Measurements from ENCODE around the gene BACH2.
"Not testable (repeated sequence)": the region's sequence is repeated elsewhere in the genome, so short reads cannot be mapped to it uniquely, and the experiment has no call there.

The BACH2 gene

DNA sequence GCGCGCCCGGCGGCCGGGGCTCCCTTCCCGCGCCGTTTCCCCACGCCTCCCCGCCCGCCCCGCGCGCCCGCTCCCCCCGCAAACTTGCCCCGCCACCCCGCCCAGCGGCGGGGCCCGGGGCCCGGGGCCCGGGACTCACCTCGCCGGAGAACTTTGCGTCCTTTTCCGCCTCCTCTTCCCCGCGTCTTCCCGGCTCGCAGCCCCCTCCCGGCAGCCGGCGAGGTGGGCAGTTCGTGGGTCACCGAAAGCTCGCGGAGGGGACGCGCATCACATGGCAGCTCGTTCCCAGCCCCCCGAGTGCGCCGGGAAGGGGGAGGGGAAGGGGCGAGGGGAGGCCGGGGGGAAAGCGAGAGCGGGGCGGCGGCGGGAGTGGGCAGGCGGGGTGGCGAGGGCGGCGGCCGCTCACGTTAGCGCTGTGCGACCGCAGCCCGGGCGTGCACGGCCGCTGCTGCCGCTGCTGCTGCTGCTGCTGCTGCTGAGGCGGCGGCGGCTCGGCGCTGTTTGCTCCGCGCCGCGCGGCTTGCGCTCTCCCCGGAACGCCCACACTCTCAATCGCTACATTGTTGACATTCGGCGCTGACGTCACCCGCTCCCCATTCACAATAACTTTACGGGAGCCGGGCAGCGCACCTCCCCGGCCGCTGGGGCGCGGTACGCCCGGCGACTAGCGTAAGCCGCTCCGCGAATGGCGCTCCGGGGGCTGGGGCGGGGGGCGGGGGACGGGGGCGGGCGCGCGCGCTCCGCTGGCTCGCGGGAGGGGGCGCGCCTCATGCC lies at the start of gene BACH2:
TSS of gene BACH2 (minus strand) at position 503 of the 774 bp plus-strand sequence. CDS start 287,999 bp downstream, outside the sequence.
- peak; percentile 93 for DNase-seq (ENCODE audit: low read depth)

- no peak for DNase-seq (ENCODE audit: low read depth)
Measured at GRCh38 chr6:90343576-90343975, 46.9 kb upstream of the BACH2 start.

DNA sequence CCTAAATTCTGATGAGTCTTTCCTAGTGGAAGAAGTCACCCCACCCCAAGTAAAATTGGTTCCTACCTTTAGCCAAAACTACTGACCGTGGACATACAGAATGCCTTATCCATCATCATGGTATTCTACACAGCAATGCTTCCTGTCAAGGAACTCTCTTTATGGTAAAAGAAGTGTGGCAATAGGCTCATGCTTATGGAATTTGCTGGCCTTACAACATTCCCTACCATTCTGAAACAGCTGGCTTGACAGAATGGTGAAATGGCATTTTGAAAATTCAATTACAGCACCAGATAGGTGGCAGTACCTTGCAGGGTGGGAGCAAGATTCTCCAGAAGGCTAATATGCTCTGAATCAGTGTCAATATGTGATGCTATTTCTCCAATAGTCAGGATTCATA lies 41.8 kb upstream of the BACH2 start:
- DNase-seq (ENCODE audit: low read depth), result no peak

- no peak for DNase-seq (ENCODE audit: low read depth)
Measured at GRCh38 chr6:90336388-90336947, 39.8 kb upstream of the BACH2 start.

DNA sequence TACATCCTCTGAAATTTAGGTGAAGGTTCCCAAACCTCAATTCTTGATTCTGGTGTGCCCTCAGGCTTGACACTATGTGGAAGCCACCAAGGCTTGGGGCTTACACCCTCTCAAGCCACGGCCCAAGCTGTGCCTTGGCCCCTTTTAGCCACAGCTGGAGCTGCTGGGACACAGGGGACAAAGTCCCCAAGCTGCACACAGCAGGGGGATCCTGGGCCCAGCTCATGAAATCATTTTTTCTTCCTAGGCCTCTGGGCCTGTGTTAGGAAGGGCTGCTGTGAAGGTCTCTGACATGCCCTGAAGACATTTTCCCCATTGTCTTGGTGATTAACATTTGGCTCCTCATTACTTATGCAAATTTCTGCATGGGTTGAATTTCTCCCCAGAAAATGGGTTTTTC lies 37.3 kb upstream of the BACH2 start:
- no peak for DNase-seq (ENCODE audit: low read depth)

- not testable (repeated sequence) for DNase-seq (ENCODE audit: low read depth)
Measured at GRCh38 chr6:90332978-90333543, 36.4 kb upstream of the BACH2 start.

GRCh38 chr6:90329386-90330077 lies 32.9 kb upstream of the BACH2 start:
- DNase-seq (ENCODE audit: low read depth), result no peak

DNA sequence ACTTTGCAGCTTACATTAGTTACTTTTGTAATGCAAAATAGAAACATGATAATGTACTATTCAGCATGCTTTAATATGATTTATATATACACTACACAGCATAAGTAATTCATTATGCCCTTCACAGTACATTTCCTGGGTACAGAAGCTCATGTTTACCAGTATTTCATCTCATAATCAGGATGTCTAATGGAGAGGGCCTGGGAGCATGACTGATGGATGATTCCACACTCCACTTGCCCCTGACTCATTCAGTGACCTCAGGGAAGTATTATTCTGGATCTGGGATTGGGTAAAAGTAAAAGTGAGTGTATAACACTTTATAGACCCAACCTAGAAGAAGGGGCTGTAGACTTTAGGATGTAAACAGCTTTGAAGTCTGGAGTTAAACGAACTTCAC lies 31.4 kb upstream of the BACH2 start:
- no peak for DNase-seq (ENCODE audit: low read depth)

- DNase-seq (ENCODE audit: low read depth), result no peak
Measured at GRCh38 chr6:90326404-90327057, 29.9 kb upstream of the BACH2 start.

- no peak for DNase-seq (ENCODE audit: low read depth)
Measured at GRCh38 chr6:90323706-90324105, 27.1 kb upstream of the BACH2 start.

- no peak for DNase-seq (ENCODE audit: low read depth)
Measured at GRCh38 chr6:90322976-90323474, 26.4 kb upstream of the BACH2 start.

DNA sequence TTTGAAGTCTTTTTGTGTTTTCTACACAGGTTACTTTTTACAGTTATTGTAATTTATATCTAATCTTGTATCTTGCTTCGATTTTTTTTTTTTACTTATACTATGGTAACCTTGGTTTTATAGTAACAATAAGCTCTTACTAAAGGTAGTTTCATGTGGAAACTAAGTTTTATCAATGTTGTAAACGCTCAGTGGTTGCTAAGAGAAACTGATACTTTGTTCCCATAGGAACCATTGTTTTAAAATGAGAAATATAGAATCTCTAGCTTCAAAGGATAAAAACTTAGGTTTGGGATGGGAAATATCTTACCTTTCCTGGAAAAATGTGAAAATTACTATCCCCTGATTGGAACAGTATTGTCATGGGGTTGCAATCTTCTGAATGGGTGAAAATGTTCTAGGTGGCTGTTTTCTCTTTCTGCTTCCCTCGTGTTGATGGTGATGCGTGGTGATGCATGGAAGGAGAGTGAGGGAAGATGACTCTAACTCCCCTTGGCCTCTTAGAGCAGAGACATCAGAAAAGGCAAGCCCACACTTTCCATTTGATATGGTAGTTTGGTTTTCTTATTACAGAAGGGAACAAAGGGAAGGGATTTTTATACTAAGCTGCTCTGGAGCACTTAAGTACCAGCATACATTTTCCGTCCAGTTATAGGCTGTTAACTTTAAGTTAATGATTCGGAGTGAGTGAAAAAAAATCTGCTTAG lies 23.5 kb upstream of the BACH2 start:
- no peak for DNase-seq (ENCODE audit: low read depth)

GRCh38 chr6:90319044-90319443 lies 22.4 kb upstream of the BACH2 start:
- DNase-seq (ENCODE audit: low read depth), result no peak

- DNase-seq (ENCODE audit: low read depth), result no peak
Measured at GRCh38 chr6:90315986-90316385, 19.3 kb upstream of the BACH2 start.

- DNase-seq (ENCODE audit: low read depth), result no peak
Measured at GRCh38 chr6:90315354-90315950, 18.8 kb upstream of the BACH2 start.

- no peak for DNase-seq (ENCODE audit: low read depth)
Measured at GRCh38 chr6:90314514-90314913, 17.9 kb upstream of the BACH2 start.

DNA sequence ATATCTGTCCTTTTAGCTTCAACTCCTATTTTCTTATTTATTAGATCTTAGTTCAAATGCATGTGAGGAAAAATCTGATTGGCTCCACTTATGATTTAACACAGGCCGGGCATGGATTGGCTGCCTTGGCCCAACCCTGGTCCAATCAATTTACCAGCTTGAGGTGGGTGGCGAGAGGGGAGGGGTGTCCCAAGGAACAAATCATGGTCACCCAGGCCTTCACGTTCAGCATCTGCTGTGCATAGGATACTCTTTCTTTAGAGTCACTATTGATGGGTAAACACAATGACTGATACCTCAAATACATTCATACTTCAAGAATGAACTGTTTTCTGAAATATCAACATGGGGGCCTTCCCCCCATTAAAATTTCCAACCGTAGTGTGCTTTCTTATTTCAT lies 14.9 kb upstream of the BACH2 start:
- no peak for DNase-seq (ENCODE audit: low read depth)

GRCh38 chr6:90305800-90306448 lies 9.3 kb upstream of the BACH2 start:
- no peak for DNase-seq (ENCODE audit: low read depth)

DNA sequence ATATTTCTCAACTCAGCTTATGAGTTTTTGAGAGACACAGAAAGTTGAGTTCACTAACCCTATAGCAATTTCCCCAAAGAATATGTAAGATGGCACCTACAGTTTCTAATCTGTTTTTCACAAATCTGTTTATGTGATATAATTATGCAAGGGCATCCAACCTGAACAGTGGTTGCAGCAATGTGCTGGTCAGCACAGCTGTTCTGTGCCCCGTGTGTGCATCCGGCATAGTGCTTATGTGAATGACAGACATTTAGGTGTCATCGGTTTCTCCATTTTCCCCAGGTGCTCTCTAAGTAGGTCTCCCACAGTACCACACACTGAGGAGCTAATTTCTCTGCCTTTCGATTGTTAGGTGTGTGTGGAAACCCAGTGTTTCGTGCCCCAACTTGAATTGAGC lies 7.7 kb upstream of the BACH2 start:
- DNase-seq (ENCODE audit: low read depth), result no peak

- DNase-seq (ENCODE audit: low read depth), result no peak
Measured at GRCh38 chr6:90303039-90303438, 6.4 kb upstream of the BACH2 start.

GRCh38 chr6:90302320-90302719 lies 5.7 kb upstream of the BACH2 start:
- no peak for DNase-seq (ENCODE audit: low read depth)
